Panc1 (cell line): ENCODE results near the gene NCDN. TPM values are rescaled to one million over a fixed set of nuclear protein-coding genes. Genes with fewer than 3 reads are reported as not detected.

ENCODE experiments used
- ATAC-seq: fragments of 200-7000 bp; cut with Tn5 transposase; 2 replicates; pipeline ENCODE4 v1.9.1; 2020; ENCODE audit warnings: mild to moderate bottlenecking, moderate library complexity
- BruUV-seq: library from RNA; stranded (reverse); fragments of 400-500 nt; replicated peaks from 2 replicates; lab custom pipeline; 2021; lab: Mats Ljungman, UMichigan
- CTCF ChIA-PET: fragments of 300-600 bp; sonication (Branson Sonifier 250); formaldehyde crosslinking; loops from one replicate; lab custom pipeline; 2022; ENCODE audit warnings: antibody characterized with exemption; lab: Charles Lee
- POLR2A ChIA-PET: fragments of 300-600 bp; sonication (Branson Sonifier 250); formaldehyde crosslinking; loops from one replicate; lab custom pipeline; 2022; ENCODE audit warnings: antibody characterized with exemption; lab: Charles Lee
- DNase-seq: peaks from one replicate; pipeline ENCODE4 v3.0.0-alpha.2; 2010; ENCODE audit warnings: low read depth, low spot score
- H3K27ac ChIP-seq: 2 replicates; pipeline ENCODE4 v1.5.1; 2011; ENCODE audit warnings: mild to moderate bottlenecking, low read length, inconsistent platforms
- H3K27me3 ChIP-seq: fragments of 200-500 bp; sonication (Bioruptor generic); 2 replicates; pipeline ENCODE4 v1.6.0; 2014; ENCODE audit warnings: low read length, inconsistent platforms; ENCODE audit not compliant: control insufficient read depth, insufficient read depth
- H3K36me3 ChIP-seq: fragments of 200-500 bp; sonication (Bioruptor generic); 2 replicates; pipeline ENCODE4 v1.5.1; 2014; ENCODE audit warnings: inconsistent platforms, mild to moderate bottlenecking, low read length, moderate library complexity; ENCODE audit not compliant: control insufficient read depth, insufficient read depth
- H3K4me1 ChIP-seq: 2 replicates; pipeline ENCODE4 v1.5.1; 2011; ENCODE audit warnings: inconsistent platforms, mild to moderate bottlenecking, low read length, moderate library complexity; ENCODE audit not compliant: control insufficient read depth, insufficient read depth
- H3K4me3 ChIP-seq, 2 experiments: 2 replicates each; pipeline ENCODE4 v1.5.1; 2011 to 2012; ENCODE audit warnings: low read depth in 2 of 2, low read length in 2 of 2, mild to moderate bottlenecking in 2 of 2, inconsistent platforms in 1 of 2, moderate library complexity in 1 of 2
- H3K9me3 ChIP-seq: fragments of 200-500 bp; sonication (Bioruptor generic); 2 replicates; pipeline ENCODE4 v1.5.1; 2014; ENCODE audit warnings: low read depth, mild to moderate bottlenecking, inconsistent platforms, low read length, moderate library complexity; ENCODE audit not compliant: control insufficient read depth, insufficient read depth
- POLR2AphosphoS5 ChIP-seq: IDR thresholded peaks from 2 replicates; pipeline ENCODE4 v1.6.1; 2012; ENCODE audit warnings: mild to moderate bottlenecking, low read depth, low read length, moderate library complexity
- SIN3A ChIP-seq: IDR thresholded peaks from 2 replicates; pipeline ENCODE4 v1.6.1; 2012; ENCODE audit warnings: low read depth, mild to moderate bottlenecking, low read length, moderate library complexity, borderline replicate concordance; ENCODE audit not compliant: insufficient read depth
- TCF7L2 ChIP-seq: IDR thresholded peaks from 2 replicates; pipeline ENCODE4 v1.6.1; 2011; ENCODE audit warnings: mild to moderate bottlenecking, low read depth, low read length, inconsistent platforms
- in situ Hi-C: cut with HindIII; loops from 2 replicates; pipeline ENCODE4 v1.10.0; 2016; ENCODE audit warnings: low sequenced_read_pairs, low pct_unique_long_range_greater_than_20kb
- intact Hi-C: fragments of 100-400 bp; cut with micrococcal nuclease; formaldehyde crosslinking; loops from one replicate; pipeline ENCODE4 v1.10.0; 2022; ENCODE audit not compliant: unreplicated experiment
- total RNA-seq: library from RNA; stranded (reverse); gene quantifications from one replicate; pipeline ENCODE4 v1.2.1, GENCODE V29; 2021; ENCODE audit not compliant: unreplicated experiment
- TF ChIP-seq, protein P1 (sequence below), 2 experiments: IDR thresholded peaks; 2 replicates each; pipeline ENCODE4 v1.6.1; 2011 to 2012; ENCODE audit warnings: low read depth in 2 of 2, control low read depth in 1 of 2, low read length in 1 of 2, mild to moderate bottlenecking in 1 of 2, moderate library complexity in 1 of 2; ENCODE audit not compliant: insufficient read depth in 1 of 2
- TF ChIP-seq, protein P2 (sequence below): fragments of 450-650 bp; IDR thresholded peaks from 2 replicates; pipeline ENCODE4 v1.5.1; 2017; ENCODE audit warnings: mild to moderate bottlenecking

Gene NCDN
- total RNA-seq, 1 experiment from 2014 or later: 64.1 TPM

DNA sequence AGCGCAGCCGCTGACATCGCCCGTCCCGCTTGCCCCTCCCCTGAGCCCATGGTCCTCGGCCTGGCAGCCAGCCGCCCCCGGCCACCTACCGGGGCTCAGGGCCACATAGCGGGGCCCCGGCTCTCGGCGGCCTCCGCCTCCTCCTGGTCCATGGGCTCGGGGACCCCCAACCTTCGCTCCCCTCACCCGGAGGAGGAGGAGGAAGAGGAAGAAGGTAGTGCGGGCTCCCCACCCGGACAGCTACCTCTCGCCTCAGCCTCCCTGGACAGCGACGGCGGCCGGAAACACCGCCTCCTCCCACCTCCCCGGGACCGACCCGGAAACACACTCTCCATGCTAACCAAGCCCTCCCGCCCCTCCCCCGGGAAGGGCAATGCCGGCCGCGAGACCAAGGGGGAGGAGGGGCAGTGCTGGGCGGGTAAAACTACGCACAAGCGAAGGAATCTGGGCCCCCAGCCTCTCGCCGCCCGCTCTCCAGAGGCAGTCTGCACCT, 435 bp upstream of the NCDN start, which contains the start of gene KIAA0319L:
Gene KIAA0319L (minus strand): TSS at position 286 of the 493 bp plus-strand sequence. CDS start 2,912 bp downstream, outside the sequence.
- intact Hi-C loops (no loop called here), in situ Hi-C loops (no loop called here)
- Histone ChIP-seq H3K4me1 (peaks cover 32% of the 10 kb centered on the region), H3K9me3 (no peaks in the 10 kb centered on the region), H3K4me3 (peak within 1 kb of the TSS; percentile 87 to 97), H3K27me3 (no peaks in the 10 kb centered on the region), H3K36me3 (peaks cover 8% of the 10 kb centered on the region; the same call in 1 of the 2 replicates), H3K27ac (peak within 1 kb of the TSS; percentile 94)
- ATAC-seq (peak; percentile 95), DNase-seq (peak; percentile 71)
- CTCF ChIA-PET: interaction anchor here (1.4 kb wide), 1 partner anchor 106 kb away, joined by 6 read pairs; no protein-coding TSS in a partner anchor
- TF ChIP-seq POLR2AphosphoS5 (peak; percentile 70; the same call in 1 of the 2 replicates), TCF7L2 (no peak), SIN3A (0 out of 2 replicates have a peak, but pooled peaks have one; percentile 59)
- TF ChIP-seq, protein P1, sequence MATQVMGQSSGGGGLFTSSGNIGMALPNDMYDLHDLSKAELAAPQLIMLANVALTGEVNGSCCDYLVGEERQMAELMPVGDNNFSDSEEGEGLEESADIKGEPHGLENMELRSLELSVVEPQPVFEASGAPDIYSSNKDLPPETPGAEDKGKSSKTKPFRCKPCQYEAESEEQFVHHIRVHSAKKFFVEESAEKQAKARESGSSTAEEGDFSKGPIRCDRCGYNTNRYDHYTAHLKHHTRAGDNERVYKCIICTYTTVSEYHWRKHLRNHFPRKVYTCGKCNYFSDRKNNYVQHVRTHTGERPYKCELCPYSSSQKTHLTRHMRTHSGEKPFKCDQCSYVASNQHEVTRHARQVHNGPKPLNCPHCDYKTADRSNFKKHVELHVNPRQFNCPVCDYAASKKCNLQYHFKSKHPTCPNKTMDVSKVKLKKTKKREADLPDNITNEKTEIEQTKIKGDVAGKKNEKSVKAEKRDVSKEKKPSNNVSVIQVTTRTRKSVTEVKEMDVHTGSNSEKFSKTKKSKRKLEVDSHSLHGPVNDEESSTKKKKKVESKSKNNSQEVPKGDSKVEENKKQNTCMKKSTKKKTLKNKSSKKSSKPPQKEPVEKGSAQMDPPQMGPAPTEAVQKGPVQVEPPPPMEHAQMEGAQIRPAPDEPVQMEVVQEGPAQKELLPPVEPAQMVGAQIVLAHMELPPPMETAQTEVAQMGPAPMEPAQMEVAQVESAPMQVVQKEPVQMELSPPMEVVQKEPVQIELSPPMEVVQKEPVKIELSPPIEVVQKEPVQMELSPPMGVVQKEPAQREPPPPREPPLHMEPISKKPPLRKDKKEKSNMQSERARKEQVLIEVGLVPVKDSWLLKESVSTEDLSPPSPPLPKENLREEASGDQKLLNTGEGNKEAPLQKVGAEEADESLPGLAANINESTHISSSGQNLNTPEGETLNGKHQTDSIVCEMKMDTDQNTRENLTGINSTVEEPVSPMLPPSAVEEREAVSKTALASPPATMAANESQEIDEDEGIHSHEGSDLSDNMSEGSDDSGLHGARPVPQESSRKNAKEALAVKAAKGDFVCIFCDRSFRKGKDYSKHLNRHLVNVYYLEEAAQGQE (IDR thresholded peaks at IDR 0.05; ENCODE audit: insufficient read depth in 1 of 2, low read depth in 2 of 2, low read length in 1 of 2): peak in 1 of 2 experiments; percentile 82
- TF ChIP-seq, protein P2, sequence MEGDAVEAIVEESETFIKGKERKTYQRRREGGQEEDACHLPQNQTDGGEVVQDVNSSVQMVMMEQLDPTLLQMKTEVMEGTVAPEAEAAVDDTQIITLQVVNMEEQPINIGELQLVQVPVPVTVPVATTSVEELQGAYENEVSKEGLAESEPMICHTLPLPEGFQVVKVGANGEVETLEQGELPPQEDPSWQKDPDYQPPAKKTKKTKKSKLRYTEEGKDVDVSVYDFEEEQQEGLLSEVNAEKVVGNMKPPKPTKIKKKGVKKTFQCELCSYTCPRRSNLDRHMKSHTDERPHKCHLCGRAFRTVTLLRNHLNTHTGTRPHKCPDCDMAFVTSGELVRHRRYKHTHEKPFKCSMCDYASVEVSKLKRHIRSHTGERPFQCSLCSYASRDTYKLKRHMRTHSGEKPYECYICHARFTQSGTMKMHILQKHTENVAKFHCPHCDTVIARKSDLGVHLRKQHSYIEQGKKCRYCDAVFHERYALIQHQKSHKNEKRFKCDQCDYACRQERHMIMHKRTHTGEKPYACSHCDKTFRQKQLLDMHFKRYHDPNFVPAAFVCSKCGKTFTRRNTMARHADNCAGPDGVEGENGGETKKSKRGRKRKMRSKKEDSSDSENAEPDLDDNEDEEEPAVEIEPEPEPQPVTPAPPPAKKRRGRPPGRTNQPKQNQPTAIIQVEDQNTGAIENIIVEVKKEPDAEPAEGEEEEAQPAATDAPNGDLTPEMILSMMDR: no peak
- POLR2A ChIA-PET: interaction anchor here (0.5 to 0.6 kb wide), 2 partner anchors 42 to 307 kb away, joined by 5 to 8 read pairs; no protein-coding TSS in a partner anchor
- BruUV-seq: no TSS peak

GRCh38 chr1:35558374-35559316, 1.0 kb downstream of the NCDN start:
- in situ Hi-C loops: no loop called here
- TSS peak; percentile 71 for BruUV-seq

More at GRCh38 chr1:35558374-35559316, 1.0 kb downstream of the NCDN start:
- Histone ChIP-seq H3K9me3 (no peaks in the 10 kb centered on the region), H3K4me1 (peaks cover 32% of the 10 kb centered on the region), H3K36me3 (peaks cover 6% of the 10 kb centered on the region; the same call in 1 of the 2 replicates), H3K27ac (peak overlapping the region; percentile 94), H3K4me3 (peak overlapping the region; percentile 87 to 97), H3K27me3 (no peaks in the 10 kb centered on the region)
- DNase-seq: no peak
- intact Hi-C loops: no loop called here
- ChIA-PET CTCF (interaction anchor here (1.4 kb wide), 1 partner anchor 108 kb away, joined by 6 read pairs; no protein-coding TSS in a partner anchor), POLR2A (no interaction called here)
- TF ChIP-seq, protein P1 (IDR thresholded peaks at IDR 0.05; ENCODE audit: insufficient read depth in 1 of 2, low read depth in 2 of 2, low read length in 1 of 2): no peak
- TF ChIP-seq, protein P2: no peak
- TF ChIP-seq POLR2AphosphoS5: no peak
- TF ChIP-seq SIN3A: no peak
- TF ChIP-seq TCF7L2: no peak
- ATAC-seq: no peak
